ENCODE results near the gene ETDC.

Gene ETDC

DNA sequence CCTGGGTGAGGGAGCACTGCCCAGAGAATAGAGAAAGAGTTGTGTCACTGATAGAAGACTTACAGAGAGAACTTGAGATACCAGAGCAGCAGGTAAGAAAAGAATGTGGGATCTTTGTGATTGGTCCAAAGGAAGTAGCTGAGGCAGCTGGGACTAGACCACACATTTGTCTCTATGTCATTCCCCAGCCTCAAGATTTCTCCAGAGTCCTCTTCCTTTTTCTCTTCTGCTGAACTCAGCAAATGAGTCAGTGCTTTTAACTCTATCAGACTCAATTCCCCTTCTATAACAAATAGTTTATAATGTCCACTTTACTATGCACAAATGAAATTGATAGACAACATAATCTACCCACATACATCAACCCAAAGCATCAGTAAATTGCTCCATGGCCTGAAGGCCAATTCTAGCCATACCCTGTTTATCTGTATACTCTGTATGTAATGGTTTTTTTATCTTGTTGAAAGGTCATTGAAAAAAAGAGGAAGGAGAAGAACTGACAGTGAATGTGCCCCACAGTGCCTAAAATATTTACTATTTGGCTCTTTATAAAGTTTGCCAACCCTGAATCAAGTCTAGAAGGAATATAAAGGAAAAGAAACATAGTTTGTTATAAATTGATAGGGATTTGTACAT is 38.2 kb downstream of the ETDC start:
- no peak for DNase-seq

- DNase-seq = no peak
Observed at GRCh38 chrX:135354288-135354687, 45.0 kb downstream of the ETDC start.
